ENCODE measurements around the gene CYTL1. TPM values are rescaled to one million over a fixed set of nuclear protein-coding genes. Genes with fewer than 3 reads are reported as not detected.
A peak's percentile ranks its signal among the peaks of the same experiment; 100 is the strongest.

CYTL1 gene
- total and polyA plus RNA-seq, 9 of the 15 experiments (the other 6 are each of a cell fraction or from before 2014, with no cell fraction given), result not detected

- TF ChIP-seq ZNF175 (CRISPR knock-in tag; IDR thresholded peaks at IDR 0.05; ENCODE audit: low read depth) (peak; percentile 24; the same call in 1 of the 2 replicates), L3MBTL2 (IDR thresholded peaks at IDR 0.05) (peak; percentile 74), RNF2 (IDR thresholded peaks at IDR 0.05) (0 out of 2 replicates have a peak, but pooled peaks have one; percentile 36), ZFP36 (IDR thresholded peaks at IDR 0.05; ENCODE audit: low read depth, low read length, partially characterized antibody) (no peak), HMGXB4 (CRISPR knock-in tag; IDR thresholded peaks at IDR 0.05) (no peak), MXI1 (IDR thresholded peaks at IDR 0.05; ENCODE audit: low read depth, low read length) (peak; percentile 39; the same call in 1 of the 2 replicates), ZNF311 (CRISPR knock-in tag; IDR thresholded peaks at IDR 0.05) (no peak), ARNT (IDR thresholded peaks at IDR 0.05) (peak in 1 of 2 experiments; percentile 31; a peak in 1 of 4 replicates), HDAC2 (IDR thresholded peaks at IDR 0.05) (peak; percentile 69; the same call in 1 of the 2 replicates), PATZ1 (CRISPR knock-in tag; IDR thresholded peaks at IDR 0.05; ENCODE audit: borderline replicate concordance) (no peak), ARID1B (IDR thresholded peaks at IDR 0.05) (peak; percentile 96), TCF3 (CRISPR knock-in tag; IDR thresholded peaks at IDR 0.05) (peak; percentile 89), RB1 (IDR thresholded peaks at IDR 0.05; ENCODE audit: low read depth) (no peak), GATA2 (CRISPR knock-in tag; IDR thresholded peaks at IDR 0.05) (peak; percentile 58), CTBP1 (IDR thresholded peaks at IDR 0.05; ENCODE audit: borderline replicate concordance) (peak; percentile 76), STAT5A (IDR thresholded peaks at IDR 0.05; ENCODE audit: borderline replicate concordance, low read length) (peak; percentile 68; the same call in 1 of the 2 replicates), HNRNPL (IDR thresholded peaks at IDR 0.05; ENCODE audit: low read depth, low read length) (no peak), MTA1 (IDR thresholded peaks at IDR 0.05; ENCODE audit: borderline replicate concordance) (peak; percentile 20; the same call in 1 of the 2 replicates), KLF16 (IDR thresholded peaks at IDR 0.05) (peak; percentile 81), NR3C1 (CRISPR knock-in tag; IDR thresholded peaks at IDR 0.05) (no peak), BMI1 (IDR thresholded peaks at IDR 0.05; ENCODE audit: low read length) (no peak)
- TF ChIP-seq, protein P1, sequence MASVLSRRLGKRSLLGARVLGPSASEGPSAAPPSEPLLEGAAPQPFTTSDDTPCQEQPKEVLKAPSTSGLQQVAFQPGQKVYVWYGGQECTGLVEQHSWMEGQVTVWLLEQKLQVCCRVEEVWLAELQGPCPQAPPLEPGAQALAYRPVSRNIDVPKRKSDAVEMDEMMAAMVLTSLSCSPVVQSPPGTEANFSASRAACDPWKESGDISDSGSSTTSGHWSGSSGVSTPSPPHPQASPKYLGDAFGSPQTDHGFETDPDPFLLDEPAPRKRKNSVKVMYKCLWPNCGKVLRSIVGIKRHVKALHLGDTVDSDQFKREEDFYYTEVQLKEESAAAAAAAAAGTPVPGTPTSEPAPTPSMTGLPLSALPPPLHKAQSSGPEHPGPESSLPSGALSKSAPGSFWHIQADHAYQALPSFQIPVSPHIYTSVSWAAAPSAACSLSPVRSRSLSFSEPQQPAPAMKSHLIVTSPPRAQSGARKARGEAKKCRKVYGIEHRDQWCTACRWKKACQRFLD (CRISPR knock-in tag; IDR thresholded peaks at IDR 0.05), result peak; percentile 58; the same call in 1 of the 2 replicates
- TF ChIP-seq, protein P2, sequence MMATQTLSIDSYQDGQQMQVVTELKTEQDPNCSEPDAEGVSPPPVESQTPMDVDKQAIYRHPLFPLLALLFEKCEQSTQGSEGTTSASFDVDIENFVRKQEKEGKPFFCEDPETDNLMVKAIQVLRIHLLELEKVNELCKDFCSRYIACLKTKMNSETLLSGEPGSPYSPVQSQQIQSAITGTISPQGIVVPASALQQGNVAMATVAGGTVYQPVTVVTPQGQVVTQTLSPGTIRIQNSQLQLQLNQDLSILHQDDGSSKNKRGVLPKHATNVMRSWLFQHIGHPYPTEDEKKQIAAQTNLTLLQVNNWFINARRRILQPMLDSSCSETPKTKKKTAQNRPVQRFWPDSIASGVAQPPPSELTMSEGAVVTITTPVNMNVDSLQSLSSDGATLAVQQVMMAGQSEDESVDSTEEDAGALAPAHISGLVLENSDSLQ (IDR thresholded peaks at IDR 0.05), result peak; percentile 45; the same call in 1 of the 2 replicates
Observed at GRCh38 chr4:5036239-5036638, 17.0 kb upstream of the CYTL1 start (continued).
